Measurements from ENCODE around the gene CCNYL1. TPM values are rescaled to one million over a fixed set of nuclear protein-coding genes. Genes with fewer than 3 reads are reported as not detected.
A peak's percentile ranks its signal among the peaks of the same experiment; 100 is the strongest.
"Not testable (repeated sequence)": the region's sequence is repeated elsewhere in the genome, so short reads cannot be mapped to it uniquely, and the experiment has no call there.

CCNYL1 gene
- total RNA-seq (2014; rRNA removed; shearing (Covaris generic)): 39.6 and 43.0 TPM in 2 replicates

GRCh38 chr2:207710814-207711740 lies at the start of gene CCNYL1:
Gene CCNYL1, plus strand, starts transcription at chr2:207711640. Its CDS starts 257 bp downstream, at chr2:207711897.
- DNase-seq (ENCODE audit: low spot score): peak; percentile 98
- in situ Hi-C loops (cut with HindIII; ENCODE audit: low sequenced_read_pairs): no loop called here

DNA sequence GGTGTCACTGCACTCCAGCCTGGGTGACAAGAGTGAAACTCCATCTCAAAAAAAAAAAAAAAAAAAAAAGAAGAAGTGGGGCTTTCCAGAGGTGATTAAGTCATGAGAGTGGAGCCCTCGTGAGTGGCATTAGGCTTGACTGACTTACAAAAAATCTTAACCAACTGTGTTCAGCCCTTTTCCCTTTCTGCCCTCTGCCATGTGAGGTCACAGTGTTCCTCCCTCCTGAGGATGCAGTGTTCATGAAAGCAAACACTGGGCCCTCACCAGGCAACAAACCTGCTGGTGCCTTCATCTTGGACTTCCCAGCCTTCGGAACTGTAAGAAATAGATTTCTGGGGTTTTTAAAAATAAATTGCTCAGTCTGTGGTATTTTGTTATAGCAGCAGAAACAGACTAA lies 49.2 kb upstream of the CCNYL1 start:
- in situ Hi-C loops (cut with HindIII; ENCODE audit: low sequenced_read_pairs): no loop called here
- no peak for DNase-seq (ENCODE audit: low spot score)

- DNase-seq (ENCODE audit: low spot score): no peak
- in situ Hi-C loops (cut with HindIII; ENCODE audit: low sequenced_read_pairs): no loop called here
Measured at GRCh38 chr2:207663870-207664545, 47.4 kb upstream of the CCNYL1 start.

GRCh38 chr2:207670887-207671286 lies 40.6 kb upstream of the CCNYL1 start:
- no peak for DNase-seq (ENCODE audit: low spot score)
- in situ Hi-C loops (cut with HindIII; ENCODE audit: low sequenced_read_pairs): no loop called here

DNA sequence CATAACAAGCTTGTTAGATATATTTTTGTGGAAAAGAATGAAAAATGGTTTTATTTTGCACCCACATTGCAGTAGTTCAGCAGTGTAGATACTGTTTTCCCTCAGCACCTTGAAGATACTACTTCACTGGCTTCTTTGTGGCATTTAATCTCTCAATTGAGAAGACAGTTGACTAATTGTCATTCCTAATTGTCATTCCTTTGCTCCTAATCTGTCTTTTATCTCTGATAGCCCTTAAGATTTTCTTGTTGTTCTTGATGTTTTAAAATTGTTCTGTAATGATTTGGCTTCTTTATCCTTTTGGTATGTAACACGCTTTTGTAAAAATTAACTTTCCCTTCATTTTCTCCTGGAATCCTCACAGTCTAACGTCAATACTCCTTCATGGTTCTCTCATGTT lies 38.0 kb upstream of the CCNYL1 start:
- DNase-seq (ENCODE audit: low spot score): no peak
- in situ Hi-C loops (cut with HindIII; ENCODE audit: low sequenced_read_pairs): no loop called here

DNA sequence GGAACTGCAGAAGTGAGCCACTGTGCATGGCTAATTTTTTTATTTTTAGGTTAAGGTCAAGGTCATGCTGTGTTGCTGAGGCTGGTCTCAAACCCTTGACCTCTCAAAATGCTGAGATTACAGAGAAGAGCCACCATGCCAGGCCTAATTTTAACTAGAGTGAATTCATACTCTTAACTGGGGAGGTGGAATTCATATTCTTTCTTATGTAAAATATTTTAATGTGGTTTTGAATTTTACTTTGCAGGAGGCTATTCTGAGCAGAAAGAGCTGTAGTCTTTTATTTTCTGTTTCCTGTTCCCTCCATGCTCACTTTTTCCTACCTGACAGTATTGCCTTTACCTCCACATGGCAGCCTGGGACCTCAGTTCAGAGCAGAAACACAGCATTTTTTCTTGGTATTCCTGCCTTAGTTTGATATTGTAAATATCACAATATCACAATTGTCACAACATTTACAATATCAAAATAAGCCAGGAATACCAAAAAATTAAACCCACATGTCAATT lies 37.1 kb upstream of the CCNYL1 start:
- in situ Hi-C loops (cut with HindIII; ENCODE audit: low sequenced_read_pairs): no loop called here
- DNase-seq (ENCODE audit: low spot score): no peak

GRCh38 chr2:207674826-207675225 lies 36.6 kb upstream of the CCNYL1 start:
- no peak for DNase-seq (ENCODE audit: low spot score)
- in situ Hi-C loops (cut with HindIII; ENCODE audit: low sequenced_read_pairs): no loop called here

DNA sequence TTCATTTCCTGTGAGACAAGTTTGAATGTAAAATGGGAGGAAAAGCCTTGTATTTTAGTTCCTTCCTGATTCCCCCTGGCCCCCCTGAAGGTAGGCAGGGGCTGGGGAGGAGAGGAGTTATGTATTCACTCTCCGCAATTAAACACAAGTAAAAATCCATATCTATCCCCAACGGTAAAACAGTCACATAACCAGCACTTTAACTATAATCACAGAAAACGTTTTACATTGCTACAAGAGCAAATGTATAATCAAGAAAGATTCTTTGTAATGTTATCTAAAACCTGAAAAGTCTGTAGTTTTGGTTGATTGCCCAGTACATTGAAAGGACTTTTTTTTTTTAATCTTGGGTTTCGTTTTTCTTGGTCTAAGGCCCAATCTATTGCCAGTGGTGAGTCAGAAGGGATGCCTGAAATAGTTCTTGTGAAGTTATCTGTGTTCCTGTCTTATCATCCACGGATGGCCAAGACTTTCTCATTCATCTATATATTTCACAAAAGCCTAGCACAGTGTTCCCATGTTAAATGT lies 34.5 kb upstream of the CCNYL1 start:
- no peak for DNase-seq (ENCODE audit: low spot score)
- in situ Hi-C loops (cut with HindIII; ENCODE audit: low sequenced_read_pairs): no loop called here

GRCh38 chr2:207681431-207681830 lies 30.0 kb upstream of the CCNYL1 start:
- in situ Hi-C loops (cut with HindIII; ENCODE audit: low sequenced_read_pairs): no loop called here

GRCh38 chr2:207682557-207682956 lies 28.9 kb upstream of the CCNYL1 start:
- DNase-seq (ENCODE audit: low spot score): no peak
- in situ Hi-C loops (cut with HindIII; ENCODE audit: low sequenced_read_pairs): no loop called here

More at GRCh38 chr2:207681431-207681830, 30.0 kb upstream of the CCNYL1 start:
- no peak for DNase-seq (ENCODE audit: low spot score)

DNA sequence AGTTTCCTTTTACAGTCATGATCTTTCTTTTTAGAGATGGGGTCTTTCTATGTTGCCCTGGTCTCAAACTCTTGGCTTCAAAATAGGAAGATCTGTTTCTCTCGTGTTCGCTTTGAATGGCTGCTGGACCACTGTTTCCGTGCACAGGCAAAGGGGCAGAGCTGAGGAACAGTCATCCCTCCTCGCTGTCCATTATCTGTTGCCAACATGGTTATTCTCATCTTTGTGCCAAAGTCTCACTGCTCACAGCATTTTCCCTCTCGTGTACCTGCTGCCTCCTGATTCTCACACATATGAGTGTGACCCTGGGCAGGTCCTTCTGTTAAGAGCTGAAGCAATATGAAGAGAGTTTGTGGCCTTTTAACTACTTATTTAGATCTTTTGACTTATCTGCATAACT lies 28.0 kb upstream of the CCNYL1 start:
- in situ Hi-C loops (cut with HindIII; ENCODE audit: low sequenced_read_pairs): no loop called here
- DNase-seq (ENCODE audit: low spot score): no peak

DNA sequence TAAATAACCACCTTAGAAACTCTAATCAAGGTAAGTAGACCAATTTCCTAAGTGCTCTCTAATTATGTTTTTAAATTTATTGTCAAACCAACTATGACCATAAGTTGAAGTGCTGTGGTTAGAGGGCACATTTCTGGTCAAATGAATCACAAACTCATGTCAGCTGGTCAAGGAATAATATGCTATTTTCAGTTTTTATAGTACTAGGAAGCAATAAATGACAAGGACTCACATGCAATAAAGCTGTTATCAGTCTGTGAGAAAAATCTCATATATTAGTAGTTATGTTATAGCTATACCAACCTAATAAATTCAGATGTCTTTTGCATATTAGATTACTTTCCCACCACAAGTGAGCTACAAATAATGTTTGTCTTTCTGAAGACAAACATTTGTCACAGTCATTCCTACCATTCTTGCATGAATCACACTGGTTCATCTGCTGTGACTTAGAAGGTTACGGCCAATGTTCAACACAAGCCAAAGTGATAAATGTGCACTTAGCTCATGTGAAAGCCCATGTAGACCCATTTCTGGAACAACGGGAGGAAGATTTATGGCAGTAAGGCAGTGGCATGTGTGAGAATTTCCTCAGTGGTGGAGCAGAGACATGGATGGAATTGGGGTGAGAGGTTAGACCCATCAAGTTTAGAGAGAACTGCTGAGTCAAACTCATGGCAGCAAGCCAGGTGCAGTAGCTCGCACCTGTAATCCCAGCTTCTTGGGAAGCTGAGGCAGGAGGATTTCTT lies 27.4 kb upstream of the CCNYL1 start:
- no peak for DNase-seq (ENCODE audit: low spot score)
- in situ Hi-C loops (cut with HindIII; ENCODE audit: low sequenced_read_pairs): no loop called here

DNA sequence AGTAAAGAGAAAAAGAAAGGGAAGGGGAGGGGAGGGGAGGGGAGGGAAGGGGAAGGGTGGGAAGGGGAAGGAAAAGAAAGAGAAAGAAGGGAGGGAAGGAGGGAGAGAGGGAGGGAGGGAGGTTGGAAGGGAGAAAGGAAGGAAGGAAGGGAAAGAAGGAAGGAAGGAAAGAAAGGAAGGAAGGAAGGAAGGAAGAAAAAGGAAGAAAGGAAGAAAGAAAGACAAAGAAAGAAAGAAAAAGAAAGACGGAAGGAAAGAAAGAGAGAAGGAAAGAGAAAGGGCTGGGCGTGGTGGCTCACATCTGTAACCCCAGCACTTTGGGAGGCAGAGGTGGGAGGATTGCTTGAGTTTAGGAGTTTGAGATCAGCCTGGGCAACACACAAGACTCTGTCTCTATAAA lies 24.6 kb upstream of the CCNYL1 start:
- in situ Hi-C loops (cut with HindIII; ENCODE audit: low sequenced_read_pairs): no loop called here
- DNase-seq (ENCODE audit: low spot score): no peak

- in situ Hi-C loops (cut with HindIII; ENCODE audit: low sequenced_read_pairs): no loop called here
- no peak for DNase-seq (ENCODE audit: low spot score)
Measured at GRCh38 chr2:207688597-207688996, 22.8 kb upstream of the CCNYL1 start.

- DNase-seq (ENCODE audit: low spot score); in situ Hi-C loops (cut with HindIII; ENCODE audit: low sequenced_read_pairs): not testable (repeated sequence)
Measured at GRCh38 chr2:207690845-207691461, 20.5 kb upstream of the CCNYL1 start.

- peak; percentile 16 for DNase-seq (ENCODE audit: low spot score)
- in situ Hi-C loops (cut with HindIII; ENCODE audit: low sequenced_read_pairs): no loop called here
Measured at GRCh38 chr2:207692206-207693065, 19.0 kb upstream of the CCNYL1 start.

DNA sequence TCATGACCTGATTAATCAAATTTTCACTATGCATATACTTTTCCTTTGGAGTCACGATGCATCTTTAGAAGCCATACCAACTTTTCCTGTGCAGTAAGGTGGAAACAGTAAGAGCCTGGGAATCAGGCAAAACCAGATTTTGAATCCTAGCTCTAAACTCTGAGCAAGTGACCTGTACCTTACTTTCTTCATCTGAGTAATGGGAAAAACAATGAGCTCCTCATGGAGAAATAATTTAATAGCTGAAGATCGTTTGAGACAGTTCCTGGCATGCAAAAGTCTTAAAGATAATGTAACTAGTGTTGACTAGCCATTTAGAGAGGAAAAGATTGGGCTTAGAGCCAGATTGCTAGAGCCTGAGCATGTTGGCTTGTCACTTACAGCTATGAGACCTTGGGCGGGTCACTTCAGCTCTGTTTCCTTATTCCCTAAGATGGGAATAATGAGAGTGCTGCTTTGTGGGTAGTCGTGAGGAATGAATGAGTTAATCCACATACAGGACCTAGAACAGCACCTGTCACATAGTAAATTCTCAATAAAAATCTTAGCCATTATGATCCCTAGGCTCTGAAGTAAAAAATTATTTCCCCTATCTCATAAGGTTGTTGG lies 17.7 kb upstream of the CCNYL1 start:
- DNase-seq (ENCODE audit: low spot score): no peak

More for the DNA sequence above, 17.7 kb upstream of the CCNYL1 start:
- in situ Hi-C loops (cut with HindIII; ENCODE audit: low sequenced_read_pairs): no loop called here

Data from G401 (cell line).